Neural progenitor cell (in vitro differentiated cells): ENCODE measurements around the gene CMTM1. TPM values are rescaled to one million over a fixed set of nuclear protein-coding genes. Genes with fewer than 3 reads are reported as not detected.
"Not testable (repeated sequence)": the region's sequence is repeated elsewhere in the genome, so short reads cannot be mapped to it uniquely, and the experiment has no call there.

Source experiments
- DNase-seq: peaks from one replicate; pipeline ENCODE4 v3.0.0-alpha.2; 2016; ENCODE audit warnings: low spot score
- H2AFZ ChIP-seq: fragments of 200-600 bp; sonication (generic); replicated peaks from 2 replicates; pipeline ENCODE4 v1.6.1; 2016; ENCODE audit warnings: antibody characterized with exemption
- H3F3A ChIP-seq: fragments of 200-600 bp; sonication (generic); 2 replicates; pipeline ENCODE4 v1.6.1; 2016; ENCODE audit warnings: antibody characterized with exemption, low read depth
- H3K27ac ChIP-seq: fragments of 200-600 bp; sonication (generic); 2 replicates; pipeline ENCODE4 v1.5.1; 2016; ENCODE audit warnings: mild to moderate bottlenecking
- H3K27me3 ChIP-seq: fragments of 200-600 bp; sonication (generic); 2 replicates; pipeline ENCODE4 v1.6.1; 2016; ENCODE audit warnings: mild to moderate bottlenecking, moderate library complexity
- H3K36me3 ChIP-seq: fragments of 200-600 bp; sonication (generic); 2 replicates; pipeline ENCODE4 v1.5.1; 2016
- H3K4me1 ChIP-seq: fragments of 200-600 bp; sonication (generic); 2 replicates; pipeline ENCODE4 v1.6.1; 2016; ENCODE audit warnings: mixed run types
- H3K4me2 ChIP-seq: fragments of 200-600 bp; sonication (generic); 2 replicates; pipeline ENCODE4 v1.6.1; 2016
- H3K4me3 ChIP-seq: fragments of 200-600 bp; sonication (generic); 2 replicates; pipeline ENCODE4 v1.5.1; 2016
- H3K79me2 ChIP-seq: fragments of 200-600 bp; sonication (generic); 2 replicates; pipeline ENCODE4 v1.6.1; 2016; ENCODE audit warnings: low read depth
- H3K9ac ChIP-seq: fragments of 200-600 bp; sonication (generic); 2 replicates; pipeline ENCODE4 v1.6.1; 2016
- H3K9me3 ChIP-seq: fragments of 200-600 bp; sonication (generic); 2 replicates; pipeline ENCODE4 v1.5.1; 2016; ENCODE audit warnings: low read depth
- H4K20me1 ChIP-seq: fragments of 200-600 bp; sonication (generic); 2 replicates; pipeline ENCODE4 v1.6.1; 2016; ENCODE audit warnings: low read depth
- H3K27ac Mint-ChIP-seq: 3 replicates; pipeline ENCODE4 v1.8.0; 2021; ENCODE audit warnings: mixed read lengths
- H3K27me3 Mint-ChIP-seq: 2 replicates; pipeline ENCODE4 v1.8.0; 2022; ENCODE audit warnings: low read depth, mild to moderate bottlenecking, inconsistent platforms, moderate library complexity, mixed read lengths; ENCODE audit not compliant: insufficient read depth
- H3K36me3 Mint-ChIP-seq: 3 replicates; pipeline ENCODE4 v1.8.0; 2021; ENCODE audit warnings: mixed read lengths
- H3K4me1 Mint-ChIP-seq: 3 replicates; pipeline ENCODE4 v1.8.0; 2021; ENCODE audit warnings: mixed read lengths
- H3K4me3 Mint-ChIP-seq: 3 replicates; pipeline ENCODE4 v1.8.0; 2021; ENCODE audit warnings: mild to moderate bottlenecking, moderate library complexity, mixed read lengths
- H3K9me3 Mint-ChIP-seq: 3 replicates; pipeline ENCODE4 v1.8.0; 2020; ENCODE audit warnings: mixed read lengths
- small RNA-seq: library from RNA; depleted of rRNA; stranded (forward); fragments of <200 nt; gene quantifications from one replicate; pipeline ENCODE3, GENCODE V24; 2015
- total RNA-seq: library from RNA; depleted of rRNA; stranded (reverse); fragments of >200 nt; gene quantifications from 2 replicates; pipeline ENCODE4 v1.2.3, GENCODE V29; 2015; ENCODE audit warnings: low replicate concordance
- TF ChIP-seq, protein P1 (sequence below): fragments of 200-600 bp; sonication (generic); IDR thresholded peaks from 2 replicates; pipeline ENCODE4 v1.5.1; 2017; ENCODE audit warnings: antibody characterized with exemption, mild to moderate bottlenecking

CMTM1 gene
- total RNA-seq, 1 donor from 2014 or later, result not detected

- peaks cover 6% of the 10 kb centered on the region for H3K27me3 Mint-ChIP-seq
Measured at GRCh38 chr16:66623755-66624154, 57.5 kb downstream of the CMTM1 start.

GRCh38 chr16:66627611-66628378 is 61.6 kb downstream of the CMTM1 start:
- H3K9me3 Mint-ChIP-seq, H3K9me3 ChIP-seq, H3F3A ChIP-seq, H3K79me2 ChIP-seq, H4K20me1 ChIP-seq, H3K4me3 ChIP-seq, H3K27me3 Mint-ChIP-seq, H3K27ac Mint-ChIP-seq, H3K36me3 ChIP-seq, H3K27me3 ChIP-seq, H2AFZ ChIP-seq, H3K4me2 ChIP-seq, H3K36me3 Mint-ChIP-seq, H3K4me1 ChIP-seq, DNase-seq, H3K27ac ChIP-seq, H3K9ac ChIP-seq, H3K4me3 Mint-ChIP-seq: not testable (repeated sequence)
- H3K4me1 Mint-ChIP-seq, result peaks cover 18% of the 10 kb centered on the region

More at GRCh38 chr16:66623755-66624154, 57.5 kb downstream of the CMTM1 start:
- Mint-ChIP-seq H3K36me3 (peaks cover 9% of the 10 kb centered on the region), H3K9me3 (no peaks in the 10 kb centered on the region), H3K4me3 (no peak overlapping the region), H3K4me1 (peaks cover 30% of the 10 kb centered on the region), H3K27ac (peak overlapping the region; percentile 5)
- Histone ChIP-seq H4K20me1 (no peaks in the 10 kb centered on the region), H3K4me3 (no peak overlapping the region), H3K4me1 (peaks cover 5% of the 10 kb centered on the region), H3K27ac (no peak overlapping the region), H3K9ac (no peak overlapping the region), H3K9me3 (no peaks in the 10 kb centered on the region), H3K4me2 (no peak overlapping the region), H3K36me3 (no peaks in the 10 kb centered on the region), H3F3A (no peaks in the 10 kb centered on the region), H3K79me2 (no peaks in the 10 kb centered on the region), H3K27me3 (no peaks in the 10 kb centered on the region), H2AFZ (no peak overlapping the region)
- TF ChIP-seq, protein P1, sequence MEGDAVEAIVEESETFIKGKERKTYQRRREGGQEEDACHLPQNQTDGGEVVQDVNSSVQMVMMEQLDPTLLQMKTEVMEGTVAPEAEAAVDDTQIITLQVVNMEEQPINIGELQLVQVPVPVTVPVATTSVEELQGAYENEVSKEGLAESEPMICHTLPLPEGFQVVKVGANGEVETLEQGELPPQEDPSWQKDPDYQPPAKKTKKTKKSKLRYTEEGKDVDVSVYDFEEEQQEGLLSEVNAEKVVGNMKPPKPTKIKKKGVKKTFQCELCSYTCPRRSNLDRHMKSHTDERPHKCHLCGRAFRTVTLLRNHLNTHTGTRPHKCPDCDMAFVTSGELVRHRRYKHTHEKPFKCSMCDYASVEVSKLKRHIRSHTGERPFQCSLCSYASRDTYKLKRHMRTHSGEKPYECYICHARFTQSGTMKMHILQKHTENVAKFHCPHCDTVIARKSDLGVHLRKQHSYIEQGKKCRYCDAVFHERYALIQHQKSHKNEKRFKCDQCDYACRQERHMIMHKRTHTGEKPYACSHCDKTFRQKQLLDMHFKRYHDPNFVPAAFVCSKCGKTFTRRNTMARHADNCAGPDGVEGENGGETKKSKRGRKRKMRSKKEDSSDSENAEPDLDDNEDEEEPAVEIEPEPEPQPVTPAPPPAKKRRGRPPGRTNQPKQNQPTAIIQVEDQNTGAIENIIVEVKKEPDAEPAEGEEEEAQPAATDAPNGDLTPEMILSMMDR, result no peak
- no peak for DNase-seq

Small RNAs within 50 kb of the gene (small RNA-seq; reads per million reads assigned to genes)
- not detected for gene CKLF-CMTM1

Other genes starting within 250 kb of the CMTM1 start
- 0.25 TPM in 1 of 2 replicates, not detected in the other for gene CDH5, start 199.7 kb upstream of the CMTM1 start, total RNA-seq
- 0.32 and 0.34 TPM in 2 replicates for gene BEAN1, start 139.1 kb upstream of the CMTM1 start, total RNA-seq
- gene TK2, start 16.3 kb upstream of the CMTM1 start, total RNA-seq, result 7.1 and 7.3 TPM in 2 replicates
- 33.3 and 38.6 TPM in 2 replicates for gene CKLF, start 13.9 kb upstream of the CMTM1 start, total RNA-seq
- not detected in 2 replicates for gene CMTM2, start 13.0 kb downstream of the CMTM1 start, total RNA-seq
- gene CMTM3, start 38.3 kb downstream of the CMTM1 start, total RNA-seq, result 18.3 and 47.4 TPM in 2 replicates
- 25.9 and 39.5 TPM in 2 replicates for gene CMTM4, start 130.3 kb downstream of the CMTM1 start, total RNA-seq
- 94.3 and 104 TPM in 2 replicates for gene DYNC1LI2, start 185.2 kb downstream of the CMTM1 start, total RNA-seq
- not detected in 2 replicates for gene TERB1, start 235.1 kb downstream of the CMTM1 start, total RNA-seq